Kidney (tissue), 14 donors: ENCODE results near the gene MMP21. TPM values are rescaled to one million over a fixed set of nuclear protein-coding genes. Genes with fewer than 3 reads are reported as not detected.

Experiments
- DNase-seq, 5 donors: peaks; one replicate each; pipeline ENCODE4 v3.0.0-alpha.2; 2013 to 2020
- FAIRE-seq: peaks from 2 replicates; lab custom pipeline; 2012; peaks lifted over from hg19 to GRCh38; lab: Jason Lieb, UNC
- H3K27ac ChIP-seq, 2 donors: one replicate each; pipeline ENCODE4 v1.7.0; 2013; ENCODE audit warnings: low read depth in 2 of 2, low read length in 2 of 2, inconsistent platforms in 1 of 2
- H3K27me3 ChIP-seq: one replicate; pipeline ENCODE4 v1.7.1; 2013; ENCODE audit warnings: low read length, inconsistent platforms; ENCODE audit not compliant: control insufficient read depth, insufficient read depth
- H3K36me3 ChIP-seq, 3 donors: one replicate each; pipeline versions ENCODE4 v1.7.0 to v1.7.1; 2013; ENCODE audit warnings: low read length in 3 of 3, control low read depth in 1 of 3, inconsistent platforms in 1 of 3; ENCODE audit not compliant: insufficient read depth in 3 of 3, control insufficient read depth in 2 of 3
- H3K4me1 ChIP-seq, 3 donors: one replicate each; pipeline versions ENCODE4 v1.7.0 to v1.7.1; 2013; ENCODE audit warnings: low read length in 3 of 3, inconsistent platforms in 1 of 3, low read depth in 1 of 3; ENCODE audit not compliant: control insufficient read depth in 2 of 3, insufficient read depth in 2 of 3
- H3K4me3 ChIP-seq, 3 donors: one replicate each; pipeline versions ENCODE4 v1.7.0 to v1.8.1; 2013; ENCODE audit warnings: low read length in 3 of 3, control low read depth in 1 of 3, inconsistent platforms in 1 of 3
- H3K9ac ChIP-seq, 3 donors: one replicate each; pipeline versions ENCODE4 v1.7.0 to v1.7.1; 2013; ENCODE audit warnings: low read length in 3 of 3, control low read depth in 1 of 3, inconsistent platforms in 1 of 3
- H3K9me3 ChIP-seq, 3 donors: one replicate each; pipeline versions ENCODE4 v1.7.0 to v1.7.1; 2013; ENCODE audit warnings: low read length in 3 of 3, control low read depth in 1 of 3, inconsistent platforms in 1 of 3; ENCODE audit not compliant: control insufficient read depth in 2 of 3, insufficient read depth in 1 of 3
- intact Hi-C: fragments of 100-400 bp; cut with DNase I; formaldehyde crosslinking; loops from one replicate; pipeline ENCODE4 v1.11.1; 2022
- microRNA-seq: library from miRNA; unstranded; fragments of <30 nt; microRNA quantifications from one replicate; pipeline ENCODE4 v1.2.0, GENCODE V29; 2020
- polyA plus RNA-seq: library from polyadenylated mRNA; stranded (reverse); fragments of 350-450 nt; fragmentation: Illumina TruSeq; extraction: RNeasy Lipid Tissue Mini Kit (QIAGEN cat#74804); gene quantifications from one replicate; pipeline ENCODE4 v1.2.3, GENCODE V29; 2014; ENCODE audit warnings: low read depth, low replicate concordance; ENCODE audit not compliant: insufficient read depth
- total RNA-seq: library from RNA; stranded (reverse); fragmentation: NEBNext Ultra II Directional; extraction: Animal tissue kit (Norgen Biotek cat#: 25700); gene quantifications from one replicate; pipeline ENCODE4 v1.2.1, GENCODE V29; 2021
- TF ChIP-seq, protein P1 (sequence below): IDR thresholded peaks from 3 replicates; pipeline ENCODE4 v1.5.1; 2012; ENCODE audit warnings: mild to moderate bottlenecking, moderate library complexity, borderline replicate concordance; ENCODE audit not compliant: insufficient read depth; ENCODE audit errors: extremely low read depth
- donor health status: control.
- donor health status: control.
- donor health status: control.
- donor health status: control.
- donor health status: control.
- donor health status: DM: yes; HTN: yes; CAD: no.
- donor health status: Normal renal cell carcinoma (clear cell type).

MMP21 gene
- total and polyA plus RNA-seq, 2 donors from 2014 or later: 0.13 TPM; not detected in 1

DNA sequence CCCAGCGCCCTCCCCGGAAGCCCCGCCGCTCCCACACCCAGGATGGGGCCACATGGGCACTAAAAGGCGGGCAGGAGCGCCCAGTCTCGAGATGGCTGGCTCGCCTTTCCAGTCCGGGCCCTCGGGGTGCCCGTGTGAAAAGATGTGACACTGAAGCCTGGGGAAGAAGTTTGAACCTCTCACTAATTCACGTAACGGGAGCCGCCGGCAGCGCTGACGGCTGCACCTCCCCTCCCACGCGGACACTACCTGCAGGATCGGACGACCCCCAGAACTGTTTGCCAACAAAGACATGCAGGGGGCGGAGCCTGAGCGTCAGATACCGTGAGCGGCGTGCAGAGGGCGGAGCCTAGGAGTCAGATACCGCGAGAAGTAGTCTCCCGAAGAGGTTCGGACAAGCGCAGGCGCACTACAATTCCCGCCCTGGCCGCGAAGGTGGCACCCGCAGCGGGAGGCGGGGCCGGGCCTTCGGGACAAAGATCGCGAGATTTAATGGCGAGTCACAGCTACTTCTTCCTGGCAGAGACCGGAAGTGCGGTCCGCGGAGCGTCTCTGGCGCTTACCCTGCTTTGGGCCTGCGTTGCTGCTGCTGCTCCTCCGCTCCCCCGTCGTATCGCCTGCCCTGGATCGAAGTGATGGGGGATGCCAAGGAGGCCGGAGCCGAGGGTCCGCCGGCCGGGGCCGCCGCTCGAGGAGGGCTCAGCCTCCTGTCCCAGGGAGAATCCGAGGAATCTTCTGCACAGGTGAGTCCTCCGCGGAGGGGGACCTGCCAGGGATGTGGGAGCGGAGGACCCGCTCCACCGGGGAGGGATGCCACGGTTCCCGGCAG, 56.2 kb downstream of the MMP21 start, which contains the start of gene EDRF1:
Gene EDRF1 (plus strand): TSS at position 537 of the 829 bp plus-strand sequence. CDS start 99 bp downstream, at position 636.
- Histone ChIP-seq H3K9ac (peak within 1 kb of the TSS; percentile 76 to 100 (median 83)), H3K4me1 (peaks cover 0 to 5% (median 0%) of the 10 kb centered on the region in 3 donors), H3K4me3 (peak within 1 kb of the TSS; percentile 77 to 100 (median 88)), H3K9me3 (no peaks in the 10 kb centered on the region), H3K27ac (peak within 1 kb of the TSS; percentile 66 to 82), H3K36me3 (peaks cover 4 to 30% (median 11%) of the 10 kb centered on the region in 3 donors), H3K27me3 (no peaks in the 10 kb centered on the region)
- FAIRE-seq: peak; percentile 82
- peak; percentile 100 for DNase-seq
- intact Hi-C loops: no loop called here
- TF ChIP-seq, protein P1, sequence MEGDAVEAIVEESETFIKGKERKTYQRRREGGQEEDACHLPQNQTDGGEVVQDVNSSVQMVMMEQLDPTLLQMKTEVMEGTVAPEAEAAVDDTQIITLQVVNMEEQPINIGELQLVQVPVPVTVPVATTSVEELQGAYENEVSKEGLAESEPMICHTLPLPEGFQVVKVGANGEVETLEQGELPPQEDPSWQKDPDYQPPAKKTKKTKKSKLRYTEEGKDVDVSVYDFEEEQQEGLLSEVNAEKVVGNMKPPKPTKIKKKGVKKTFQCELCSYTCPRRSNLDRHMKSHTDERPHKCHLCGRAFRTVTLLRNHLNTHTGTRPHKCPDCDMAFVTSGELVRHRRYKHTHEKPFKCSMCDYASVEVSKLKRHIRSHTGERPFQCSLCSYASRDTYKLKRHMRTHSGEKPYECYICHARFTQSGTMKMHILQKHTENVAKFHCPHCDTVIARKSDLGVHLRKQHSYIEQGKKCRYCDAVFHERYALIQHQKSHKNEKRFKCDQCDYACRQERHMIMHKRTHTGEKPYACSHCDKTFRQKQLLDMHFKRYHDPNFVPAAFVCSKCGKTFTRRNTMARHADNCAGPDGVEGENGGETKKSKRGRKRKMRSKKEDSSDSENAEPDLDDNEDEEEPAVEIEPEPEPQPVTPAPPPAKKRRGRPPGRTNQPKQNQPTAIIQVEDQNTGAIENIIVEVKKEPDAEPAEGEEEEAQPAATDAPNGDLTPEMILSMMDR: no peak

Small RNAs within 50 kb of the gene (microRNA-seq; reads per million reads assigned to microRNA genes)
- not detected for gene MIR4484

Other genes starting within 250 kb of the MMP21 start
- gene TEX36, start 92.7 kb downstream of the MMP21 start, total RNA-seq: not detected
- not detected for gene TEX36, start 92.7 kb downstream of the MMP21 start, polyA plus RNA-seq
- gene EDRF1, start 56.1 kb downstream of the MMP21 start, total RNA-seq: 25.3 TPM
- 11.4 TPM for gene EDRF1, start 56.1 kb downstream of the MMP21 start, polyA plus RNA-seq
- gene UROS, start 47.4 kb upstream of the MMP21 start, total RNA-seq: 42.1 TPM
- gene UROS, start 47.4 kb upstream of the MMP21 start, polyA plus RNA-seq: 81.7 TPM
- 46.2 TPM for gene BCCIP, start 47.7 kb upstream of the MMP21 start, total RNA-seq
- 71.3 TPM for gene BCCIP, start 47.7 kb upstream of the MMP21 start, polyA plus RNA-seq
- 33.2 TPM for gene DHX32, start 105.5 kb upstream of the MMP21 start, total RNA-seq
- gene DHX32, start 105.5 kb upstream of the MMP21 start, polyA plus RNA-seq: 20.0 TPM
- gene FANK1, start 120.7 kb upstream of the MMP21 start, total RNA-seq: 13.4 TPM
- 8.6 TPM for gene FANK1, start 120.7 kb upstream of the MMP21 start, polyA plus RNA-seq